Measurements from ENCODE around the gene GNB1.
"Not testable (repeated sequence)": the region's sequence is repeated elsewhere in the genome, so short reads cannot be mapped to it uniquely, and the experiment has no call there.

Gene GNB1

GRCh38 chr1:1758692-1759455 is 132.0 kb downstream of the GNB1 start:
- no peak for DNase-seq

- DNase-seq, result no peak
Measured at GRCh38 chr1:1758059-1758621, 132.7 kb downstream of the GNB1 start.

- DNase-seq, result no peak
Measured at GRCh38 chr1:1757422-1758058, 133.3 kb downstream of the GNB1 start.

- no peak for DNase-seq
Measured at GRCh38 chr1:1756661-1757421, 134.0 kb downstream of the GNB1 start.

- DNase-seq, result no peak
Measured at GRCh38 chr1:1755852-1756251, 135.0 kb downstream of the GNB1 start.

- DNase-seq, result no peak
Measured at GRCh38 chr1:1755426-1755825, 135.5 kb downstream of the GNB1 start.

GRCh38 chr1:1754051-1754815 is 136.7 kb downstream of the GNB1 start:
- no peak for DNase-seq

- no peak for DNase-seq
Measured at GRCh38 chr1:1753607-1754005, 137.3 kb downstream of the GNB1 start.

GRCh38 chr1:1752636-1753606 is 138.0 kb downstream of the GNB1 start:
- no peak for DNase-seq

- no peak for DNase-seq
Measured at GRCh38 chr1:1752190-1752589, 138.7 kb downstream of the GNB1 start.

- not testable (repeated sequence) for DNase-seq
Measured at GRCh38 chr1:1749941-1750340, 140.9 kb downstream of the GNB1 start.

- DNase-seq, result no peak
Measured at GRCh38 chr1:1748686-1749321, 142.1 kb downstream of the GNB1 start.

GRCh38 chr1:1746566-1746909 is 144.3 kb downstream of the GNB1 start:
- DNase-seq, result not testable (repeated sequence)

GRCh38 chr1:1745651-1746565 is 145.0 kb downstream of the GNB1 start:
- DNase-seq, result not testable (repeated sequence)

- DNase-seq, result not testable (repeated sequence)
Measured at GRCh38 chr1:1742529-1742928, 148.4 kb downstream of the GNB1 start.

GRCh38 chr1:1741013-1741412 is 149.9 kb downstream of the GNB1 start:
- DNase-seq, result not testable (repeated sequence)

GRCh38 chr1:1738799-1739337 is 152.0 kb downstream of the GNB1 start:
- not testable (repeated sequence) for DNase-seq

- DNase-seq, result not testable (repeated sequence)
Measured at GRCh38 chr1:1737675-1738590, 153.0 kb downstream of the GNB1 start.
